Measurements from ENCODE around the gene NR1I3.

Gene NR1I3

DNA sequence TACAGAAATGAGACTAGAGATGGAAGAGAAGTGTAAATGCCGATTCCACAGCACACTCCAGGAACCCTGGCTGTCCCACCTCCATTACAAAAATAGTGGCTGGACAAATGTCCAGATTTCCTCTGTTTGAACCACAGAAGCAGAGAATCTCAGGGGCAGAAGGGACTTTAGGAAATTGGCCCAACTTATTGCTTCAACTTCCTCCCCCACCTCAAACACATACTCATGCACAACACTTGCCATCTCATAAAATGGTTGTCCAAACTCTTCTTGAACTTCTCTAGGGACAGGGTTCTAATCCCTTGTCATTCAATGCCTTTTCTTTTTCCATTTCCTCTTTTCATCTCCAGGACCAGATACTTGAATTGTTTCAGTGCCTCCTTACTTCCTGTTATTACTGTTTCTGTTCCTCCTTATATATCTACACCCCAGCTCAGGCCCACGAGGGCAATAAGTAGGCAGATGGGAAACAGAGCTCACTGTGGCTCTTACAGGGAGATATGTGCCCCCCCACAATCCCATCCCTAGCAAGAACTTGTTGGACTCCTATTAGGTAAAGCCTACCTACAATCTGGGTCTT lies 52.2 kb downstream of the NR1I3 start:
- Mint-ChIP-seq H3K4me1 (peaks cover 11% of the 10 kb centered on the region), H3K36me3 (ENCODE audit: low read depth) (no peaks in the 10 kb centered on the region), H3K9me3 (no peaks in the 10 kb centered on the region), H3K27ac (no peak overlapping the region), H3K4me3 (no peak overlapping the region), H3K27me3 (ENCODE audit: low read depth, poor library complexity) (peaks cover 28% of the 10 kb centered on the region)
- TF ChIP-seq, protein P1, sequence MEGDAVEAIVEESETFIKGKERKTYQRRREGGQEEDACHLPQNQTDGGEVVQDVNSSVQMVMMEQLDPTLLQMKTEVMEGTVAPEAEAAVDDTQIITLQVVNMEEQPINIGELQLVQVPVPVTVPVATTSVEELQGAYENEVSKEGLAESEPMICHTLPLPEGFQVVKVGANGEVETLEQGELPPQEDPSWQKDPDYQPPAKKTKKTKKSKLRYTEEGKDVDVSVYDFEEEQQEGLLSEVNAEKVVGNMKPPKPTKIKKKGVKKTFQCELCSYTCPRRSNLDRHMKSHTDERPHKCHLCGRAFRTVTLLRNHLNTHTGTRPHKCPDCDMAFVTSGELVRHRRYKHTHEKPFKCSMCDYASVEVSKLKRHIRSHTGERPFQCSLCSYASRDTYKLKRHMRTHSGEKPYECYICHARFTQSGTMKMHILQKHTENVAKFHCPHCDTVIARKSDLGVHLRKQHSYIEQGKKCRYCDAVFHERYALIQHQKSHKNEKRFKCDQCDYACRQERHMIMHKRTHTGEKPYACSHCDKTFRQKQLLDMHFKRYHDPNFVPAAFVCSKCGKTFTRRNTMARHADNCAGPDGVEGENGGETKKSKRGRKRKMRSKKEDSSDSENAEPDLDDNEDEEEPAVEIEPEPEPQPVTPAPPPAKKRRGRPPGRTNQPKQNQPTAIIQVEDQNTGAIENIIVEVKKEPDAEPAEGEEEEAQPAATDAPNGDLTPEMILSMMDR (IDR thresholded peaks at IDR 0.05) = no peak
- DNase-seq = no peak

DNA sequence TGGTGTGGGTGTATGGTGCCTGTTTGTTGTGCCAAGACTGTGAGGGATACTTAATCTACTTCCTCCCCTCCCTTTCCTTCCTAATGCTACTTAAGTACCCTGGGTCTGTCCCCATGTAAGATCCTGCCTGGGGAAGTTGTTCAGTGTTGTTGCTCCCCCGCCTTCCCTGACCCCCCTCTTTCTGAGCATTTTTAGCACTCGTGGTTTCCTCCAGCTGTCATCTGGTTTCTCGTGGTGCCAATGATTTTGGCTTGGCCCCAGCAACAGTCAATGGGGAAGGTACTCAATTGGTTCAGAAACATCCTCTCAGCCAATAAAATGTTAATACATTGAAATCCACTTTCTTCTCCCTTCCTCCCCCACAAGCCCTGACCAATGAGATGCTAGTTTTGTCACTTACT lies 52.7 kb downstream of the NR1I3 start:
- Mint-ChIP-seq H3K27me3 (ENCODE audit: low read depth, poor library complexity) (peaks cover 28% of the 10 kb centered on the region), H3K9me3 (no peaks in the 10 kb centered on the region), H3K4me1 (peaks cover 11% of the 10 kb centered on the region), H3K27ac (no peak overlapping the region), H3K4me3 (no peak overlapping the region), H3K36me3 (ENCODE audit: low read depth) (no peaks in the 10 kb centered on the region)
- no peak for DNase-seq
- TF ChIP-seq, protein P1 (IDR thresholded peaks at IDR 0.05) = no peak

DNA sequence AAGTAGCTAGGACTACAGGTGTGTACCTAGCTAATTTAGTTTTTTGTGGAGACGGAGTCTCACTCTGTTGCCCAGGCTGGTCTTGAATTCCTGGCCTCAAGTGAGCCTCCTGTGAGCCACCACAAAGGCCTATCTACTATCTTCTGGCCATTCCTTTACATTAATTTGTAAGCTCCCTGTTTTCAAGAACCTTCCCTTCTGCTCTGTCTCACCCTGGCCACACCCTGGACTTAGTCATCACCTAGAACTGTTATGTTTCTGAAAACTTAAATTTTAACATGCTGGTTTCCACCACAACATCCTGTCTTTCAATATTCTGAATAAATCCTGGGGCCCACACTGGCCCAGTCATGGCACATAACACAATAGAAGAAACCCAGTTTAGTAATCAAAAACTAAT lies 55.8 kb downstream of the NR1I3 start:
- no peak overlapping the region for H3K27ac Mint-ChIP-seq
- DNase-seq = no peak
- H3K4me3 Mint-ChIP-seq = no peak overlapping the region
- no peaks in the 10 kb centered on the region for H3K9me3 Mint-ChIP-seq
- peaks cover 22% of the 10 kb centered on the region for H3K4me1 Mint-ChIP-seq
- peaks cover 17% of the 10 kb centered on the region for H3K27me3 Mint-ChIP-seq (ENCODE audit: low read depth, poor library complexity)
- H3K36me3 Mint-ChIP-seq (ENCODE audit: low read depth) = no peaks in the 10 kb centered on the region
- TF ChIP-seq, protein P1 (IDR thresholded peaks at IDR 0.05) = no peak

DNA sequence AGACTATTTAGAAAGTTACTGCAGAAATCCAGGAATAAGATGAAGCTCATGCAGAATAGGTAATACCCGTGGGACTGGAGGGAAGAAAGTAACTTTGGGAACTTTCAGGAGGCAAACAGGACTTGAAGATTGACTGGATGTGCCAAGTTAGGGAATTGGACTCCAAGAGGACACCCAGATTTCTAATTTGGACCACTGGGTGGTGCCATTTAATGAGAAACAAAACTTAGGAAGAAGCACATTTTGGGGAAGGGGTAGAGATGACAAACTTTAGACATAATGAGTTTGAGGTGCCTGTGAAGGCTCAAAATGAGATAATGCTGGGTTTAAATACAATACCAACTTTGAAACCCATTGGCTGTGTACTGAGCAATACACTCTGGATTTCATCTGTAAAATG lies 57.4 kb downstream of the NR1I3 start:
- no peak overlapping the region for H3K4me3 Mint-ChIP-seq
- H3K27ac Mint-ChIP-seq = no peak overlapping the region
- DNase-seq = no peak
- peaks cover 12% of the 10 kb centered on the region for H3K27me3 Mint-ChIP-seq (ENCODE audit: low read depth, poor library complexity)
- no peaks in the 10 kb centered on the region for H3K9me3 Mint-ChIP-seq
- no peaks in the 10 kb centered on the region for H3K36me3 Mint-ChIP-seq (ENCODE audit: low read depth)
- TF ChIP-seq, protein P1 (IDR thresholded peaks at IDR 0.05) = no peak
- peaks cover 33% of the 10 kb centered on the region for H3K4me1 Mint-ChIP-seq

DNA sequence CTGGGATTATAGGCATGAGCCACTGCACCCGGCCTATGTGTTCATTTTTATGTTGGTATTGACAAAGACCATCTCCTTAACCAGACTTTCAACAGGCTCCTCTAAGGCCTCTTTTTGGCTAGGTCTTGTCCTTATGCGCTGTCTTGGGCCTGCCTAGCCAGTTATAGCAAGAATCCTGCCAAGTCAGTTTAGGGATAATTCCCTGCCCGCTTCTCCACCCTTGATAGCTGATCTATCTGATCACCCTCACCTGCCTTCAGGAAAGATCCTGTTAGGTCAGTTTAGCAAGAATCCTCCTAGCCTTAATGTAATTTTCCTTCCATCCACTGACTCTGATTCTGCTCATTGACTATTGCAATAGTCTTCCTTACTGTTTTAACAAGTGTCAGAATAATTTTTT lies 58.3 kb downstream of the NR1I3 start:
- DNase-seq = no peak
- Mint-ChIP-seq H3K4me3 (no peak overlapping the region), H3K27ac (no peak overlapping the region), H3K4me1 (peaks cover 31% of the 10 kb centered on the region), H3K36me3 (ENCODE audit: low read depth) (peaks cover 1% of the 10 kb centered on the region), H3K9me3 (no peaks in the 10 kb centered on the region), H3K27me3 (ENCODE audit: low read depth, poor library complexity) (peaks cover 12% of the 10 kb centered on the region)
- TF ChIP-seq, protein P1 (IDR thresholded peaks at IDR 0.05) = no peak
